NCI-H187 (cell line): ENCODE results near the gene KCTD18.

ENCODE experiments used
- DNase-seq, 2 experiments: peaks; one replicate each; lab custom pipeline; 2025; lab: John Stamatoyannopoulos, UW

KCTD18 gene

DNA sequence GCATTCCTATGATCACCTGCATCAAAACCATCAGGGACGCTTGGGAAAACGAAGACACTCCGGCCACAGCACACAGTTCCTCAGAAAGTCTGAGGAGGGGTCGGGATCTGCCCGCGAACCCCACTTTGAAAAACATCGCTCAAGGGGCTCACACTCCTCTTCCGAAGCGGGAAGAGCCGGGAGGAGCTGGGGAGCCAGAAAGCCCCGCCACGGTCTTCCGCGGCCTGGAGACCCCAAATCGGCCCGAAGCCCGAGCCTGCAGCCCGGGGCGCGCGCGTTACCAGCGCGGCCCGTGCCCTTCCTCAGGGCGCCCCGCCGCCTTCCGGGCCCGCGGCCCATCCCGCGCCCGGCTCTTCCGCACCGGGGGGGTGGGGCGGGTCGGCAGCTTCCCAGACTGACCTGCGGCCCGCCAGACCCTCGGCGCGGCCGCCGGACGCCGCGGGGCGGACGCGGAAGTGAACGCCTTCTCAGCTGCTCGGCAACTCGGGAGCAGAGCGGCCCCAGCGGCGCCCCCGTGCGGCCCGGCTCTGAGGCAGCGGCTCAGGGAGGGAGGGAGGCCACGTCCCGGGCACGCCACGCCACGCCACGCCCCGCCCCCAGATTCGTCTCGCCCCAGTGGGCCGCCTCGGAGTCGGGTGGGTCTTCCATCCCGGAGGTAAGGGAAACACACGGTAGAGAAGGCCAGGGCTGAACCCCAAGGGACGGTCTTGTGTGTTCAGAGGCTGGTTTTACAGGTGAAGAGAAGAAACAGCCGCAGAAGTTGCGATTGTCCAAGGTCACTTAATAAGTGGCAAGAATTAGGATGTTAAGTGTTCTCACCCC lies at the start of gene KCTD18:
Gene KCTD18 (minus strand): TSS at position 457 of the 822 bp plus-strand sequence. CDS start 3,052 bp downstream, outside the sequence.
- peak; percentile 15 to 59 for DNase-seq

DNA sequence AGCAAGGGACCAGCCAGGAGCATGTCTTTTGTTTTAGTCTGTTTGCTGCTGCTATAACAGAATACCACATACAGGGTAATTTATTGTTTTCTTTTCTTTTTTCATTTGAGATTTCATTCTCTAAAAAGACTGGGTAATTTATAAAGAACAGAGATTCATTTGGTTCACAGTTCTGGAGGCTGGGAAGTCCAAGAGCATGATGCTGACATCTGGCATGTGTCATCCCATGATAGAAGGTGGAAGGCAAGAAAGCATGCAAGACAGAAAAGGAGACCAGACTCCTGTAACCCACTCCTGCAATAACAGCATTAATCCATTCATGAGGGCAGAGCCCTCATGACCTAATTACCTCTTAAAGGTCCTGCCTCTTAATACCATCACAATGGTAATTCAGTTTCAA lies 30.9 kb upstream of the KCTD18 start:
- DNase-seq, result no peak

DNA sequence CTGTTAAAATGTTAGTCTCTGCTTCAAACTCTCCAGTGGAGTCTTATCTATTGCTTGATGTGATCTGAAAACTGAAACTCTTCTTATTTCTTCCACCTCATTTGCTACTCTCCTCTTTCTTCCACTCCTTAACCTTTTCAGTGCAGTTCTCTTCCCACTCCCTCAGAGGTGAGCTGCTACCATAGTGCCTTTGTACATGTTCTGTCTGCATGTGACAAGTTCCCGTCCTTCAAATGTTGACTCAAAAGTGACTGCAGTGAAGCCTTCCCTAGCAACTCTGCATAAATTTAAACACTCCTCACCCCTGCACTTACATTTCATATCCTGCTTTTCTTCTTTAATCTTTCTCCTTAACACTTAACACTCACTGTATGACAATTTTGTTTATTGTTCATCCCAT lies 28.3 kb upstream of the KCTD18 start:
- DNase-seq, result no peak

DNA sequence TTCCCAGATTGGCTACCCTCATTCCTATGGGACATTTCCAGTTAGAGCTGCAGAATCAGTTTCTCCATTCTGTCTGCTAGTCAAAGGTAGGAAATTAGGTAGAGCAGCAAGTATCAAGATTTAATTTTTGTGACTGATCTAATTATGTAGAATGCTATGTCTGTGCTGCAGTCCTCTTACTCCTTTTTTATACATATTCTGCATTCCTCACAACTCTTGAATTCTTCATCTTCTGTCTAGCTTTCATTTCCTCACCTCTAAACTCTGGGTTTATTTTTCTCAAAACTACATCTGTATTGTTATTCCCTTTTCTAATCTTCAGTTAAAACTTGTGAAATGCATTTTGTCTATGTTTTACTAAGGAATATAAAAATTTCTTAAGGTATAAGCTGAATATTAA lies 24.7 kb upstream of the KCTD18 start:
- DNase-seq, result no peak

DNA sequence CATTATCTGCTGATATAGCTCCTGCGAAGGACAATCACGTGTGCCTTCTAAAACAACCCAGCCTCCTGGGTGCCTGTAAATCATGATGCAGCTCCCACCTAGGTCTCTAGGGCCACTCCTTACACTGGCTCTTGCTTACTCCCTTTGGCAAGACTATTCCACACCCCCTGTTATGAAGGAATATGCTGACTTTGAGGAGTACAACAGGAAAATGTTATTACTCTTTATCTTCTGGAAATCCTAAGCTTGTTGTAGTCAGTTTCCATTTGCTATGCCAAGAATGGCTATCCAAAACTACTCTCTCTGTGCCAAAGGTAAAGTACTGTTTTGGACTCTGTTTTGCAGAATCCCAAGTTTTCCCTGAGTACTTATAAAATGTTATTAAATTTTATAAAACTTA lies 23.9 kb upstream of the KCTD18 start:
- no peak for DNase-seq

DNA sequence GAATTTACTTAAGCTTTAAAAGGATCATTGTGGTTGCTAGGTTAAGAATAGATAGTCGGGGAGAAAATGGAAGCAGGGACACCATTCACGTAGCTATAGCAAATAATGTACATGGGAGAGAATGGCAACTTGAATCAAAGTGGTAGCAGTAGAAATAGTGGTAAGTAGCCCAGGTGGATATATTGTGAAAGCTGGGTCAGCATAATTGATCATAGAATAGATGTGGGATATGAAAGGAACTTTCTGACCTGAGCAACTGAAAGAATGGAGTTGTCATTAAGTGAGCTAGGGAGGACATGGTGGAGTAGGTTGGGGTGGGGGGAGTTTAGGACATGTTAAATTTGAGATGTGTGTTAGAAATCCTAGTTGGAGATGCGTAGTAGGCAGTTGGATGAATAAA lies 18.4 kb upstream of the KCTD18 start:
- no peak for DNase-seq

DNA sequence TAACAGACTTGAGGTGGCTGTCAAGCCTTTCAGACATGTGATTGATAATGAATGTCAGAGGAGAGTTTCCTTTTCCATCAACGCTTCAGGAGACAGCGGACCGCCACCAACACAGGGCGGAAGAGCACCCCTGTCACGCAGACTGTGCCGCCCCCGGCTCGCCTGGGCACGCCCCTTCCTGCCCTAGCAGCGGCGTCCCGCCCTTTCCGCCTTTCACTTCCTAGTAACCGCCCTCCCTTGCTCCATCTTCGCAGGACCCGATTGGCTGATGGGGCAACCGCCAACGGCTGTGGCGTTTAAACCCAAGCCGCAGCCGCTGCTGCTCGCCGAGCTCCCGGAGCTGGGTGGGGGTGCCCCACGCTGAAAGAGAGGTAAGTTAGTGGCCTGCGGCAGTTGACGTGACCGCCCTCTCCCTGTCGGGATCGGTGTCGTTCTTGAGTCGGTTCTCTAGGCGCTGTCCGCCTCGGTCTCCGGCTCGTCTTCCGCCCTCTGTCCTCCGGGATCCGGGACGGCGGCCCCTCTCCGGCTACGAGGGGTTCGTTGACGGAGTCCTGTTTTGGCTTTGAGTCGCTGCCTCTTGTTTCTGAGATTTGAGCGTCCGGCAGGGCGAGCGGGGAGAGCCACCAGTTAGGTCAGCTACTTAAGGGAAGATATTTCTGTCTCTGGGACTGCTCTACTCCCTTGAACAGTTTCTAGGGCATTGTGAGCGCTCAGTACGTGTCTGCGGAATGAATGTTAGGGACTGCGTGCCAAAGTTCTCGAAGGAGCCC lies 16.2 kb upstream of the KCTD18 start, which contains the start of gene SGO2:
Gene SGO2 (plus strand): TSS at position 326 of the 770 bp plus-strand sequence. CDS start 6,769 bp downstream, outside the sequence.
- peak; percentile 56 to 78 for DNase-seq

DNA sequence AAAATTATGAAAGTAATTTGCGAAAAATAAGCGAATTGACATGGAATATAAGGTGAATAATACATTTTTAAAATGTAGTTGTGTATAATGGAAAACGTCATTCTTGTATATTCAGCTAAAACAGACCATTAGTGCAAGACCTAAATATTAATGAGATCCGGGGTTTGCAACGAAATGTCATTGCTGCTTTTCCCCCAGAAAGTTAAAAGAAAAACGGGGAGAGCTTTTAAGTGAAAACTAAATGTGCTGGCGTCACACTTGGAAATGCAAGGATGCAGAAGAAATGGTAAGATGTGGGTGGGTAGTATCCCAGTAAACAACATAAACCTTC lies 15.6 kb upstream of the KCTD18 start:
- no peak for DNase-seq

DNA sequence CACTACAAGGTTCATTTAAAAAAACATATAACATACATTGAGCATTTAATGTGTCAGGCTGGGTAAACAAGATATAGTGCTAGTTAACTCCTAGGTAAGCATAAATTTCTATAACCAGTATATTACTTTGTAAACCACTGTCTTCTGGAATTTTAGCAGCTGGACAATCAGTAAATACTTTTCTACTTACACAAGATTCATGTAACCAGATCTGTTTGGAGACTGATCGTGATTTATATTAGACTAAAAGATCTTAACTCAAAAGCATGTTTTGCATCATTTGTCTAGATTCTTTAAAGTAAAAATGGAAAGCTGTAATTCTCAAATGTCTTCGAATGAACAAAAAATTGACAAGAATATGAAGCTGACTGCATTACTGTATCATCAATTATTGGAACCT lies 15.2 kb upstream of the KCTD18 start:
- no peak for DNase-seq

DNA sequence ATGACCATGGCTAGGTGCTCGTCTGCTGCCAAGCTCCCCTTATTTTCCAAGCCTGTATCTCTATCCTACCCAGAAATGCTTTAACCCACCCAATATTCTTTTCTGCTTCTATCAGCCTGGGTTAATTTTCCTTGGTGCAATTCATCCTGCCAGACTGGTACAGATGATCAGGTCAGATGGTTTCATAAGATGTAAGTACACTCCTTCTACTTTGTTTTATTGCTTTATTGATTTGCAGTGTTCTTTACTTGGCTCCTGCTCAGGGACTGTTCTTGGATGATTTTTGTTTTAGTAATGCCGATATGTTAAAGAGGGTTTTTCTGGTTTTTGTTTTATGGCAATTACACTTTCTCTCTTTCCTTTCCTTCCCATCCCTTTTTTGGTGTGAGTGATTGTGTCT lies 13.7 kb upstream of the KCTD18 start:
- no peak for DNase-seq

DNA sequence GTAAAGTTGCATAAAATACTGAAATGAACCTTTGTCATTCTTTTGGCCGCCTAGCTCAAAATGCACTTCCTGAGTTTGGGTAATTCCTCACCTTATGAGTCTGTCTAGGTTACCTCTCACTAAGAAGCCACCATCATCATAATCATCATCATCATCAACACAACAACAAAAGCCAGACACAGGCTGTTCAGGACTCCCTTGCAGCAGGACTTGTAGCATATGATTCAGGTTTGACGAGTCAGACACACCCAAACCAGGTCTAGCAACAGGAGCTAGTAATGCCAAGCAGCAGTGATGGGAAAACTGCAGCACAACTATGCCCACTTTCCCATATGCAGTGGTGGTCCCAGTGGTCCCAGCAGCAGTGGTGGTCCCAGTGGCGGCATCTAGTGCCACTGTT lies 13.3 kb upstream of the KCTD18 start:
- DNase-seq, result no peak

DNA sequence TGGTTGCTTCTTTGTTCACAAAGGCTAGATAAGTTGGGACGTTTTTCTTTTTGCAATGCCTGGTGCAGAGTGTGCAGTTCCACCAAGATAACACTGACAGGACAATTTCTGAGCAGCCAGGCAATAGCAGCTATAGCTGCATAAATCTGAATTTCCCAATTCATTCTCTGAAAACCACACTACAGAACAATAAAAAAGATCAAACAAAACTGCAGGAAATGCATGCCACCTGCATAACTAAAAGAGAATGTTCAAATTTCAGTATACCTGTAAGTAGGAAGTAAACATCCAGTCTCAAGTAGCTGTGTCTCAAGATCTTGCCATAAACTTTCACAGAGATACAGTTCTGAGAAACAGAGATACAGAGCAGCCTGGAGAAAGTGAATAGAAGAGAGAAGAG lies 5.3 kb upstream of the KCTD18 start:
- DNase-seq, result no peak

DNA sequence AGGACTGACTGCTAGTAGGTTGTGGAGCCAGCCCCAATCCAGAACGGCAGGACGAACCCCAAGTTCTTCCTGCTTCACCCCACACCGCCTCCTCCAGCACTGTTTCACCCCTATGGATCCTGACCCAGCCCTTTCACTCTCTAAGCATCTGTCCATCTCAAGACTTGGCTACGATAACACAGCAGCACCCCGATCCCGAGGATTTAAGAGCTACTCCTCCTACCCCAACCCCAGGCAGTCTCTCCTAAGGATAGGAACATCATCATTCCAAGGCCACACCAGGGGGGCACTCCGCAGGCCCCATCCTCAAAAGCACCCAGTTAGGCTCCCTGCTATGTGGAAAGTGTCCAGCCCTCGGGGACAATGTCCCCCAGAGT lies 645 bp downstream of the KCTD18 start:
- DNase-seq, result no peak

DNA sequence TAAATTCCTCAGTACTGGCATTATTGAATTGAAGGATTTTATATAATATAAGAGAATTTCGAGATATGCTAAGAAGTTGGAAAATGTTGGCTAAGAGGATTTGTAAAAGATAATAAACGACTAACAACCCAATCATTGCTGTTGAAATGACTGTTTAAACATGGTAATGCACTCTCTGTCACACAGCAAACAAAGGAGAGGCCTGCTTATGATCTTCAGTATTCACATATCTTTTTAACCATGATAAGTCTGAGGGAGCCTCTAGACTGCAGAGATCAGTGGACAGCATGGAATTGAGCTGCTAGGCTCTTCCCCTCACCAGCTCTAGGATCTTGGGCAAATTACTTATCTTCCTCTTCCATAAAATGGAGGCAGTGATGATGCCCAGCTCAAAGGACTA lies 2.7 kb downstream of the KCTD18 start:
- DNase-seq, result no peak

DNA sequence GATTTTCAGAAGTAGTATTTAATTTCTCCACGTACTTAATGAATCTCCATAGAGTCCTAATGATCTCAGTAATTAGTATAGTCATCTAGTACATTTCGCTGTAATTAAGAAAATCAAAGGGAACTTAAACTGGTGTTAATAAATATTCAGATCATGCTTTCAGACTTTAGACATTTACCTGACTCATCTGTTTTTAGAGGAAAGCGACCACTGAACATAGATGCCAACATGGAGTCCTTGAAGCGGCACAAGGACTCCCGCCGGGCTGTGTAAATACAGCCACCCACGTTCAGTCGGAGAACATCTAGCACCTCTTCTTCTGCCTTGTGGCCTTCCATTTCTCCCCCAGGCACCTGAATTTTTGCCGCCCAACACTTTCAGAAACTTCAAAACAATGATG lies 3.2 kb downstream of the KCTD18 start:
- no peak for DNase-seq

DNA sequence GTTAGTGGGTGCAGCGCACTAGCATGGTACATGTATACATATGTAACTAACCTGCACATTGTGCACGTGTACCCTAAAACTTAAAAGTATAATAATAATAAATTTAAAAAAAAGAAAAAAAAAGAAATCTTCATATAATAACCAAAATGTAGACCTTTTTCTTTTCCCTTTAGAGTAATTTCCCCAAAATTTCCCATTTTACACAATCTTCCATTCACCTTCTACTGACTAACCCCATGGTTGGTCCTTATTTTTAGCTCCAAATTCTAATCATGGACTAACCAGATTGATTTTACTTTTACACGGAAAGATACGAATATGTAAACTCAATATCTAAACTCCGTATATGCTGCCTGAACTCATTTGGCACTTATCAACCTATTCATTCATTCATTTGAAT lies 7.7 kb downstream of the KCTD18 start:
- no peak for DNase-seq

DNA sequence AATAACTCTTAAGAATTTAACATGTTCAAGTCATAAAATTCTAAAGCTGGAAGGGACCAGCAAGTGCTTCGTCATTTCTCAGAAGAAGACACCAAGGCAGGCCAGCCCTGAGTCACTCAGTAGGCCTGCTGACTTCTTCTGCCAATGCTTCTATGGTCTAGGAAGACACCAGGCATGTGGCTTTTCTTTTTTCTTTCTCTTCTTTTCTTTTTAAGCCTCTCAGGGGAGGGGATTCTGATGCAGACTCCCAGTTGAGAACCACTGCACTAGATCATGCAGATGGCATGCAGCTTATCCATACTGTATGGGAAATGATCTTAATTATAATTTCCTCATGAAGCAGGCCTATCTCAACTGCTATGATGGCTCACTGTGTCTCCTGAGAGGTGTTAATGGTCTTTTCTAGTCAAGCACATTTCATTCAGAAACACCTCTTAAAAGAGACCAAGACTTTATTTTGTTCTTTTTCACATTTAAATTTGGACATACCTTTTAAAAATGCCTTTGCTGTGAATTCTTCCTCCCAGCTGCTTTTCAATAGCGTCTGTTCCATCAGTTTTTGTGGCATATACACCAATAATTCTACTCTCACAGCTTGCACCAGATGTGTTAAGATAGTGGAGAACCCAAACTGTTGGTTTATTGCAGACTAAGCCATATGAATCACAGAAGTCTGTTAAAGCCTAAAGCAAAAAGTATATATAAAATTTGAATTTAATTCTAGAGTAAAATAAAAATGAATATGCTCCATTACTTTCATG lies 11.3 kb downstream of the KCTD18 start:
- DNase-seq, result no peak

DNA sequence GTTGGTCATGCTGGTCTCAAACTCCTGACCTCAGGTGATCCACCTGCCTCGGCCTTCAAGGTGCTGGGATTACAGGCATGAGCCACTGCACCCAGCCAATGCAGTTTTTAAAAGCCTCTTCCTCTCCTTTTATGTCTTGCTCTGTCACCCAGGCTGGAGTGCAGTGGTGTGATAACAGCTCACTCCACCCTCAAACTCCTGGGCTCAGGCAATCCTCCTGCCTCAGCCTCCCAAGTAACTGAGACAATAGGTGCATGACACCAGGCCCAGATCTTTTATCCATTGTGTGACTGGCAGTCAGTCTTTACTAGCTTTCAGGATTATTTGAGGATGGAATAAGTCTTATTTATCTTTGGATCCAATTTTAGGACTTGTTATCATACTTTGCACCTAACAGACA lies 13.2 kb downstream of the KCTD18 start:
- DNase-seq, result no peak

DNA sequence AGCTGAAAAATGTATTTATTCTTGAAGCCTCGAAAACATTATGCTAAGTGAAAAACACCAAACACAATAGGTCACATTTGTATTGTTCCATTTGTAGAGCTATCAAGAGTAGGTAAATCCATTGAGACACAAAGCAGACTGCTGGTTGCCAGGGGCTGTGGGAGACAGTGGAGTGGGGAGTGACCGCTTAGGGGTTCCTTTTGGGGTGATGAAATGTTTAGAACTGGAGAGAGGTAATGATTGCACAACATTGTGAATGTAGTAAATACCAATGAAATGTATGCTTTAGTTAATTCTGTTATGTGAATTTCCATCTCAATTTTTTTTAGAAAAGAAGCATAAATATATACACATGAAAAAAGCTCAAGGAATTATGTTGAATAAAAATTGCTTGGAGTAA lies 15.8 kb downstream of the KCTD18 start:
- DNase-seq, result no peak

DNA sequence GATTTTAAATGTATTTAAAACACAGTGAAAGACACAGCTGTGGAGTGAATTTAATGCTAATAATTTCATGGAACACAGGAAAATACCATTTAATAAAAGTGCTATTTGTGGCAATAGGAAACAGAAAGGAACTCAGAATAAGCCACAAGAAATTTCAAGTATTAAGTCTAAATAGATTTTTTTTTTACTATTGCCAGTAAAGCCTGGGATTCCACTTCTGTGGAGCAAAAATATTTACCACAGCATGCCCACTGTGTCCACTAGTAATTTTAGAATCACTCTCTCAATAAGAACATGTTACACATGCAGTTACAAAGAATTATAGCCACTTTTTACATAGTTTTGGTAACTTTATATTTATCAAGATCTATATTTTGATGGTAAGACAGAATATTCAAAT lies 17.2 kb downstream of the KCTD18 start:
- no peak for DNase-seq

DNA sequence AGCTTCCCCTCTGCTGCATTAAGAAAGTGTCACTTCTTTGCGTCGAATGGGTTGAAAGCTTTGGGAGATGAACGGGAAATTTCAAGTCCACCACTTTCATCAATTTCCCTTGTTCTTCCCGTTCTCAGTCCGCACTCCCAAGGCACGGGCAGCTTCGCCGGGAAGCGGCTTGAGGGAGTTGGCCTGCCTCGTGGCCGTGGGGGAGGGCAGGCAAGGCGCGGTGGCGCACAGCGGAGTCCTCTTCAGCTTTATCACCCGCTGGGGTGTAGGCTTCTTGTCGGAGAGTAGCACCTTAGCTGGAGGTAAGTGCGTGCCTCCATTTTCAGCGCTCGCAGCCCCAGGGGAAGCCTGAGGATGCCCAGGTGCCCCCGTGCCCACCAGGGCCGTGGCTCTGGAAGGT lies 19.9 kb downstream of the KCTD18 start:
- DNase-seq, result no peak

DNA sequence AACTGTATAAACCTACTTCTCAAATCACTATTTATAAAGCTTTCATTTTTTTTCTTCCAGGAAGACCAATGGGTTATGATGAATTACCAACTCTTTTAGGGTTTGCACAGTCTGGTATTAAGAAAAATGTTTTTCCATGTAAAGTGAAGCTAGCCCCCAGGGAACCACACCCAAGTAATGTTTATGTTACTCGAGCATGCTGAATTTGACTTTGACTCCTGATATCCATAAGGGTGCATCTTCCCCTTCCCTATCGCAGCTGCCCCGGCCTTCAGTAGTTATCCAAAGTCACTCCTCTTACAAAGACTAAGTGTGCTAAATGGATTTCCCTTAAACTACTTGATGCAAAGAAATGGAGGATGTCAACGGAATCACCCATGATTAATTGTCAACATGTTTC lies 21.7 kb downstream of the KCTD18 start:
- no peak for DNase-seq

DNA sequence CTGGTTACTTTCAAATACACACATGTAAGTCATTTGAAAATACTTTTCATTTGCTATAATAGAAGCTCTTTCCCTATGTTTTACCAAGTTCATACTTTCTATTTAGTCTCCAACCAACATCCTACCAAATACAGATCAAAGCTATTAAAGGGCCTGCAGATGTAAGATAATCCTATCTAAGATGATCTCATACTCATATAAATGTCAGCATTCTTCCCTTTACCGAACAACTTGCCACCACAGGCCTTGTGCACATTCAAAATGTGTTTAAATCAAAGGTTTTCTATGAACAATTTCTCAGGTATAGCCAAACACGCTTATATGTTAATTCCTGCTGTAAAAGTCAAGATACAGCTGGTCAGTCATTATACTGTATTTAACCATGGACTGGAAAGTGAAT lies 23.3 kb downstream of the KCTD18 start:
- no peak for DNase-seq
